ENCODE measurements around the gene PRKCG.

- TF ChIP-seq CTCF (conservative IDR thresholded peaks at IDR 0.05; ENCODE audit: low read depth, low read length) (no peak), EZH2 (IDR thresholded peaks at IDR 0.05; ENCODE audit: borderline replicate concordance, low read depth, low read length, poor library complexity, severe bottlenecking) (no peak)
These were observed 37.1 kb upstream of the PRKCG start for GRCh38 chr19:53844849-53845246.
